Measurements from ENCODE around the gene RAB11FIP4.
A peak's percentile ranks its signal among the peaks of the same experiment; 100 is the strongest.

Gene RAB11FIP4

DNA sequence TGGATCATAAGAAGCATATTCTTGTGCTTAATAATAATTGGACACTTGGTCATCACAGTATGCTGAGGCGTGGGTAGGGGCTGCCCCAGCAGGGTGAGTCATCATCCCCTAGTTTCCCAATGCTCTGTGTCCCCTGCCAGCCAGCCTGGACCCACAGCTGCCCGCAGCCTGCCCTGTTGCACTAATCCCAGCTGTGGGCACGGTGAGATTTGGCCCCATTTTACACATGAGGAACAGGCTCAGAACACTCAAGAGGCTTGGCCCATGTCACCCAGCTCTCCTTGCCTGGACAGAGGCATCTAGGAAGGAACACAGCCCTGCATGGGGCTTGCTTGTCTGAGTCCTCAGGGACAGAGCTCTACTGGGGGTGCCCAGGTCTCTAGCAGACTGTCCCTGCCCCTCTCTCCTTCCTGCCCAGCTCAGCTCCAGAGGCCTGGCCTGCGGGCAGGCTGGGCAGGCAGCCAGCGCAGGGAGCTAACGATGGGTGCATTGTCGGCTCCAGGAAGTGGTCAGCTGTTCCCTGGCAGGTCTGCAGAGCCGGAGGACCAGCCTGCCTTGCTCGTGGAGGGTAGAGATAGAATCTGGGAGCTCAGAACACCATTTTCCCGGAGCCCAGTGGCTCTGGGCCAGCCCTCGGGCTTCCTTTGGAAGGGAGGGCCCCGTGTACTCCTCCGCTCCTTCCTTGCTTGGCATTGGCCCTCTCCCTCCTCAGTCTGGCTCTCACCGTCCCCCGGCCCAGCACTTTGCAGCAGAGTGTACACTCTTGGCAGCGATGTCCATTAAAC, 189.4 kb downstream of the RAB11FIP4 start:
- DNase-seq (ENCODE audit: insufficient read length, low spot score) (no peak), FAIRE-seq (no peak)

DNA sequence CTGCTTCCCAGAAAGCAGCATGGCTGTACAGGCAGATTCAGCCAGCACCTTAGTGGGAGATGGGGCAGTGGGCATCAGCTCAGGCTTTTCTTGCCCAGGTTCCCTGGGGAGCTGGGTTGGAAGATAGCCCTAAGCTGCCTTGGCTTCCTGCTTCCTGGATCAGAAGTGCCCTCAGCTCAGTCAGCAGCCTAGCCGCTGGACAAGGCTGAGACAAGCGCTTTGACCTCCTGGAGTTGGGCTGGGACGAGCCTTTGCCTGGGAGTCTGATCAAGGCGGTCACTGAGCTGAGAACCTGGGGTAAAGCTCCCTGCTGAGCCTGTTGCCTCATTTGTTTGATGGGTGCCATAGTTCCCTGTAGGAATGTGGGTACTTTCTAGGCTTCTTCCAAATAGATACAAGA, 190.0 kb downstream of the RAB11FIP4 start:
- DNase-seq (ENCODE audit: insufficient read length, low spot score) (no peak), FAIRE-seq (no peak)

DNA sequence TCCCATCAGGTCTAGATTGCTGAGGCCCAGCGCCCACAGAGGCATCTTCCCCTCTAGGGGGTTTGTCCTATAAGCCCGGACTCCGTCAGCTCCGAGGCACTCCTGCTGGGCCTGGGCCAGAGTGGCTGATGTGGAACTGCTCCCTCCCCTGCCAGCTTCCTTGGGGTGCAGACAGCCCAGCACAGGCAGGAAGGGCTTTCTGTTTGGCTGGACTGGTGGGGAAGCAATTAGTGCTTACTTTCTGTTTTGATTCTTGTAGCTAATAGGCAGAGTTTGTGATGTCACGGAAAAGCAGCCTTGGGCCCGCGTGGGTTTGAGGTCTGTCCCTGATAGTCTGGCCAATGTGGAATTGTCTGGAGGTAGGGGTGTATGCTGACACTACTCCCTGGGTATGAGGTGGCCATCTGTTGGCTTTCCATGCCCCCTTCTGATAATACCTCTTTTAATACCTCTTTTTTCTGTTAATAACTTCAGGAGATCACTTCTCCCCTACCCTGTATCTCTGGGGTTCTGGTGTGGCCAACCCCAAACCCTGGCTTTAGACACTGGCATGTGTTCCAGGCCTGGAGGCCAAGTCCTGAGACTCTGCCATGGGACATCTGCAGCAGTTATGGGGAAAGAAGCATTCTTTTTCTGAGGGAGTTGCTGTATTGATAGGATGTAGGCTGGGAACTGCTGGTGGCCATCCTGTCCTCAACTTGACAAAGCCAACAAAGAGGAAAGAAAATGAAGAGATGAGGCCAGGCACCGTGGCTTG, 190.9 kb downstream of the RAB11FIP4 start:
- FAIRE-seq (peak; percentile 82), DNase-seq (ENCODE audit: insufficient read length, low spot score) (peak; percentile 70)

DNA sequence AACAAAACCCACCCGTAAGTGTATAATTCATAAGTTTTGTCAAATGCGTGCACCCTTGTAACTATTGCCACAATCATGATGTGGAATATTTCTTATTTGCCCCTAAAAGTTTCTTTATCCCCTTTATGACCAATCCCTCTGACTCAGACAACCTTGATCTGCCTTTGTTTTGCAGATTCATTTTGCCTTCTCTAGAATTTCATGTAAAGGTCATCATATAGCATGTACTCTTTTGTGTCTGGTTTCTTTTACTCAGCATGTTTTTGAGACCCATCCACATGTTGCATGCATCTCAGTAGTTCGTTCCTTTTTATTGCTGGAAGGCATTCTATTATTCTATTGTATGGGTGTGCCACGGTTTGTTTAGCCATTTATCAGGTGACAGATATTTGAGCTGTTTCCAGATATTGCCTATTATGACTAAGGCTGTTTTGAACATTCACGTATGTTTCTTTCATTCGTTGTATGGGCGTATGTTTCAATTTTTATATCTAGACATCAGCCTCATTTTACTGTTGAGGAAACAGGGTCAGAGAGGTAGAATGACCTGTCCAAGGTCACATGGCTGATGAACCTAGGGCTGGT, 192.4 kb downstream of the RAB11FIP4 start:
- FAIRE-seq (no peak), DNase-seq (ENCODE audit: insufficient read length, low spot score) (no peak)

DNA sequence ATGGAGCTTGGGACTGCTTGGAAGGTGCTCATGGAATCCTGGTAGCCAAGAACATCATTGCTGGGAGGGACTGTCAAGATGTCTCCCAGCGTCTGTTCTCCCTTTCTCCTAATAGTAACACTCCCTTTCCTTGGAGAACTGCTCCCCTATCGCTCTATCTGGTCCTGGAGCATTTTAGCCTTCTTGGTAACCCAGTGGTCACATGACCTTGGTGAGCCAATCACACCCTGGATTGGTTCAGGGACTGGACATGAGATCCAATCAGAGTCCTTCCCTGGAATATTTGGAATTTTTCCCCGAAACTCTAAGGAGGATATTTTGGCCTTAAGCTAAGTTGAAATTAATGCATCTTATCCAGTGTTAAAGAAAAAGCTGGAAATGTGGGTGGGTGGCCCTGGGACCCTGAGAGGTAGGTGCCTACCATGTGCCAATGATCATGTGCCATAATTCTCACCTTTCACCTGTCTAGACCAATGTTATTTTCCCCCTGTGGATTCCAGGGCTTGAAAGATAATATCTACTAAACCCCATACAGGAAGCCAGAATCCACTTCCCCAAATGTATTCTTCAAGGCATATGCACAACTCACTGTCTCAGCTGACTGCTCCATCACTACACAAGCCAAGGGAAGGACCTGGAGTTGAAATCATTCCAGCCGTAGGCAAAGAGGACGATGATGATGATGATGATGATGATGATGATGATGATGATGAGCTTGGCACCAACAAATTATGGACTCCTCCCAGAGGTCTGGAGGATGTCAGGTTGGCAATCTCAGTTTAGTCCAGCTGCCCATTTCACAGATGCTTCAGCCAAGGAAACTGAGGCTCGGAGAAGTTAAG, 193.2 kb downstream of the RAB11FIP4 start:
- DNase-seq (ENCODE audit: insufficient read length, low spot score) (no peak), FAIRE-seq (no peak)

DNA sequence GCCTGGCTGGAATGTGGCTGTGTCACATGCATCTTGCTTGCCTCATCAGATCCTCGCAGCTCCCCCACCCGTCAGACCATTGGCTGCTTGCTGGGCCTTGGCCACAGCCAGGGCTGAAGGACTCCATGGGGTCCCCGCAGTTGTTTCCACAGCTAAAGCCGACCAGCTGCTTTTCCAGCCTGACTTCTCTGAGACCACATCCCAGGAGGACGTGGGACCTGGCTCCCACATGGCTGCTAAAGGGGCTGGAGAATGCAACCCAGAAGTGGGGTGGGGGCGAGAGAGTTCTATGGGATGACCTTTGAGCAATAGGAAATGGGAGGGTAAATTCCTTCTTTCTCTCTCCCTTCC, 193.8 kb downstream of the RAB11FIP4 start:
- FAIRE-seq (no peak), DNase-seq (ENCODE audit: insufficient read length, low spot score) (no peak)

DNA sequence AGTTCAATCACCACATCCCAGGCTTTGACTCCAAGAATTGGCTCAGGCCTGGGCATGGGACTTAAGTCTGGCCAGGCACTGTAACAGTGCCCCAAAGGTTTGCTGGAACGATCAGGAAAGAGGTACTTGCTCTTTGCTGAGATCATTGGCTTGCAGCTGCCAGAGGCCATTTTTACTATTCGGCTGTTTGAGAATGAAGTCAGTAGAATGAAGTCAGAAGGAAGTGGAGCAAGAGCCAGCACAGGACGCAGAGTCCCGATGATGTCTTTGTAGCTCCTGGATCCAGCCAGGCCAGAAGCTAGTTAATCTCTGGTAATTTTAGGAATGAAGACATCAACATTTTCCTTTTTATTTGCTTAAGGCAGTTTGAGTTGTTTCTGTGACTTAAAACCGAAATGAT, 195.5 kb downstream of the RAB11FIP4 start:
- no peak for FAIRE-seq
- no peak for DNase-seq (ENCODE audit: insufficient read length, low spot score)

DNA sequence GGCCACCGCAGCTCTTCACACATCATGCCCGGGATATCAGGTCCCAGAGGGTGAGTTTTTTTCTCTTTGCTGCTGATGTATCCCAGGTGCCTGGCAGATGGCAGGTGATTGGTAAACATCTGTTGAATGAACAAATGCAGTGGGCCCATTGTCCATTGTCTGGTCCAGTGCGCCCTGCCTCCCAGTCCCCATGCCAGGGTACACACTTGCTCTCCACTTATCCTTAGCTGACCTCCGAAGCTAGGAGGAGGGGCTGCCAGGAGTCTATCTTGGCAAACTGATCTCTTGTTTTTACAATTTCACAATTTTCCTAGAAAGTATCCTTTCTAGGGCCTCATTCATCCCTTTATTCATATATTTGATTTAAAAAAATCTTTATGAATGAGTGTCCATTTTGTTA, 196.0 kb downstream of the RAB11FIP4 start:
- FAIRE-seq (no peak), DNase-seq (ENCODE audit: insufficient read length, low spot score) (no peak)
